SK-N-DZ (cell line): ENCODE measurements around the gene SLC27A5.
A peak's percentile ranks its signal among the peaks of the same experiment; 100 is the strongest.
"Not testable (repeated sequence)": the region's sequence is repeated elsewhere in the genome, so short reads cannot be mapped to it uniquely, and the experiment has no call there.

Experiments
- DNase-seq: peaks from one replicate; pipeline ENCODE4 v3.0.0-alpha.2; 2015; ENCODE audit warnings: low spot score

SLC27A5 gene

GRCh38 chr19:58498316-58499020 is 13.3 kb downstream of the SLC27A5 start:
- DNase-seq = no peak

DNA sequence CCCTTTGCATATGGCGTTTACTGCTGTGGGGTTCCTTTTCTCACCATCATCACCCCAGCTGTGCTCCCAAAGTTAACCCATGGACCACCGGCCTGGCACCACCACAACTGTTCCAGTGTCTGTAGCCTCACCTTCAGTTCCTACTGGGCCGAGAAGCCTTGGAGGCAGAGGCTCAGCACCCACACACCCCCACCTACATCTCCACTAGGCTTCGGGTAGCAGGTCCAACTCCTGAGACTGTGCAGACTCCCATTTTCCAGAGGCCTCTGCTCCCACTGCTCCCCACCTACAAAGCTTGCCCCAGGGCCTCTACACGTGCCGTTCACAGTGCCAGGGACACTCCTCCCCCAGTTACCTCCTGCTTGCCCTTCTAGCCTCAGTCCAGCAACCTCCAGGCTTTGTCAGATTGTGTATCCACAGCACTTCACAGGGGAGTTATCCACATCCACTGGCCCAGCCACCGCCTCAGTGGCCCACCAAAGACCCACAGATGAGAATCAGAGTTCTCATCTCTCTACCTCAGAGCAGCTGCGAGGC is 14.1 kb downstream of the SLC27A5 start:
- no peak for DNase-seq

- no peak for DNase-seq
Observed at GRCh38 chr19:58492265-58492664, 19.5 kb downstream of the SLC27A5 start.

DNA sequence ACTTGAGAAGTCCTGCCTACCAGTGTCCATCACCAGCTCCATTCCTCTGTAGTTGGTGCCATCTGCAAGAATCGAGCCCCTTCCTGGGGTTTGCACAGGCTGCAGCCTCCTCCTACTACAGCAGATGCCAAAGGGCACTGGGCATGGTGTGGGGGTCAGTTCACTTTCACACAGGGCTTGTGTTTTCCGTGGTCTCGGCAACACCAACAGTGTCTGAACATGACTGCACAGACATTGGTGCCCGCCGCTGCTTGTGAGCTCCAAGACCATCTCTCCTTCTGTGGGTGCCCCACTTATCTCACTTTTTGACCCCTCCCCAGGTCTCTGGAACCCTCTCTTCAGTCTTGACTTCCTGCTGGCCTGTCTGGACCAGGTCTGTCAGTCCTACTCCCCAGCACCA is 20.4 kb downstream of the SLC27A5 start:
- DNase-seq = no peak

GRCh38 chr19:58484349-58484748 is 27.4 kb downstream of the SLC27A5 start:
- not testable (repeated sequence) for DNase-seq

DNA sequence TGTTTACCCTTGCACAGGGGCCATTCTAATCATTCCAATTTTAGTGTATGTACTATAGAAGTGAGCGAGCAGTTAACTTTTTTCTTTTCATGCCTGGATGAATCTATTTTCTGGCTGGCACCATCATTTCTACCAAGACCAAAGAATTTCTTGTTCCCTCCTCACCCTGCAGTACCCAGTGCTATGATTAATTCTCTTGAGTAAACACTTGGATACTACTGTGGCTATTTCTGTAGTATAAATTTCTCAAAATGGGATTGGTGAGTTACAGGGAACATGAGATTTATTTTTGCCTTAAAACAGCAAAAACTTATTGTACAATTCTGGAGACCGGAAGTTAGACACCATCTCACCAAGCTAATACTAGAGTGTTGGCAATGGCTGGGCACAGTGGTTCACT is 28.0 kb downstream of the SLC27A5 start:
- DNase-seq = no peak

GRCh38 chr19:58482372-58482771 is 29.4 kb downstream of the SLC27A5 start:
- DNase-seq = no peak

DNA sequence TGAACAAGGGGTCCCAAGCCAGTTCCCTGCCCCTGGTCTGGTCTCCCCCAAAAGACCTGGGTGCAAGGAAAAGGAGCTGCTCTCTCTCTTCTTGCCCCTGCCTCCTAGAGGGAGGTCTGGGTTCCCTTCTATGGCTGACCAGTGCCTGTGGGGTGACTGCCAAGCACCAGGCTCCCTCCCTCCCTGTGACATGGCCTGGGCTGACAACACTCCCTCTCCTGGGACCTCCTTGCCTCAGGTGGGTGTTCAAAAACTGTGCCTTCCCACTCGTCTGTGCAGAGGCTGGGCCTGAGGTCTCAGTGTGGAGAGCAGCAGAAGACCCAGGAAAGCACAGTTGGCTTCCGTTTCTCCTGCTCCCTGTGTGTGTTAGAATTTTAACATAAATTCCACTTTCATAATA is 31.0 kb downstream of the SLC27A5 start:
- DNase-seq = no peak

- no peak for DNase-seq
Observed at GRCh38 chr19:58480481-58480830, 31.3 kb downstream of the SLC27A5 start.

- DNase-seq = no peak
Observed at GRCh38 chr19:58479736-58480480, 31.9 kb downstream of the SLC27A5 start.

GRCh38 chr19:58479303-58479702 is 32.5 kb downstream of the SLC27A5 start:
- no peak for DNase-seq

DNA sequence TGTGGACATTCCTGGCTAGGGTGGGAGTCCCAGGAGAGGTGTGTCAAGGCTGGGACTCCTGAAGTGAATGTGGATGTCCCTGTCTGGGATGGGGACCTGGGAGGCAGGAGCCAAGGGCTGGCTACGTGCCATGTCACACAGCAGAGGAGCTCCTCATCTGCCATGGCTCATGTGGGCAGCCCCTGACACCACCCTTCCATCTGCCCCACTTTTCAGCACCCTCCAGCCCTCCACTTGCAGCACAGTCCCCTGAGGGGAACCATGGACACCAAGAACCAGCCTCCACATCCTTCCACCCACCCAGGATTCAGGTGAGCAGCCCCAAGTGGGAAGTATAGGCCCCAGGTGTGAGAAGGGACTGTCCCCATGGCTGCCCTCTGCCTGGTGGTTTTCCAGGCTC is 33.9 kb downstream of the SLC27A5 start:
- no peak for DNase-seq

GRCh38 chr19:58477130-58477529 is 34.7 kb downstream of the SLC27A5 start:
- DNase-seq = no peak

DNA sequence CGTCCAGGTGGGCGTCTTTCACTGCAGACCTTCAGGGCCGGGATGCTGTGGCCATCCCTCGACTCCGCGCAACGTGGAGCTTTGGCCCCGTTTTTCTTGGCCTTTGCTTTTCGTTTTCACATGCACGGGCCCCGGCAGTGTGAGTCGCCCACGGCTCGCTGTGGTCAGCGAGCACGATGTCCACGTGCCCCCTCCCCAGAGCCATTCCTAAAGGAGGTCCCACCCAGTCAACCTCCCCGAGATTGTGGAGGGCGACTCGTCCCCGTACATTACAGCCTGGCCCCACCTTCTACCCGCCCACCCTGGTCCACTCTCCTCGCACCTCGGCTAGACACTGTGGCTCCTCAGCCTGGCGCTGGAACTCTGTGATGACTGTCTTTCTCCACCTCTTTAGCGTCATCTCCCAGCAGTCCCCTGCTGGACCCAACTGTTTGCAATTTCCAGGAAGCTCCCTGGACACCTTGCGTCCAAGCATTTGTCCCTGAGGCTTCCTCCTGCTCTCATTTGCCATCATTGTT is 35.2 kb downstream of the SLC27A5 start:
- no peak for DNase-seq

GRCh38 chr19:58475714-58476497 is 35.9 kb downstream of the SLC27A5 start, which contains the start of gene ZNF446:
ZNF446 (plus strand) TSS chr19:58476352; CDS start chr19:58477219, 867 bp downstream.
- DNase-seq = peak; percentile 93

GRCh38 chr19:58474997-58475713 is 36.6 kb downstream of the SLC27A5 start:
- DNase-seq = no peak

DNA sequence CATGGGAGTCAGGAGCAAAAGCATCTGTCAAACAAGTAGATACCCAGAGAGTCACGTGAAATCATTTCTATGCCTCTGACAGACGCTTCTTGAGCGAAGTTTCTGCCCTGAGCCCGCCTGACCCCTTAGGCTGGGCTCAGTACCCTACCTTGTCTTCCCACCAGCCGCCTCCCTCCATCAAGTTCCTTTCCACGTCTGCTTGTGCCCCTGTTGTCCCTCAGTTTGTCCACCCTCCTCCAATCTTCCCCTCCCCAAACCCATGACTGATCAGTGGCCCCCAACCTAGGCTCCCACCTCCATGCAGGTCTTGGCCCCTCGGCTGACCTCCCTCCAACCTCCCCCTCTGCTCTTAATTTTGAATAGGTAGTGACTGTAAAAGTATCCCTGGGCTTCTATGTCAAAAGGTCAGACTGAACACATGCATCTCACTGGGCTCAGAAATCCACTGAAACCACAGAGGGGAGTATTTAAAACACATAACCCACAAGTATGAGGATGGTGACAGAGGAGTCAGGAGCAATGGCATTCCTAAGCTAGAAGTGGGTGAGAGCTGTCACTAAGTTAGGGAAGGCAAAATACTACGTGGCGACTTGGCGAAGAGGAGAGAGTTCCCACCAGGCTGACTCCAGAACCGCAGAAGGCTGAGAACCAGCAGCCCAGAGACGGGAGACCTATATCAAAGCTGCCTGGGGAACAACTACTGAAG is 37.3 kb downstream of the SLC27A5 start:
- no peak for DNase-seq

GRCh38 chr19:58473775-58474174 is 38.0 kb downstream of the SLC27A5 start:
- no peak for DNase-seq

GRCh38 chr19:58471736-58472135 is 40.1 kb downstream of the SLC27A5 start:
- DNase-seq = no peak

GRCh38 chr19:58470837-58471543 is 40.8 kb downstream of the SLC27A5 start:
- DNase-seq = not testable (repeated sequence)
